ENCODE data around the gene RPS6KA5.

Gene RPS6KA5

GRCh38 chr14:91021991-91022621 is 38.3 kb downstream of the RPS6KA5 start:
- no peak for DNase-seq

- DNase-seq, result no peak
Measured at GRCh38 chr14:91021115-91021514, 39.3 kb downstream of the RPS6KA5 start.

GRCh38 chr14:91019673-91020072 is 40.8 kb downstream of the RPS6KA5 start:
- DNase-seq, result no peak

GRCh38 chr14:91018481-91018880 is 42.0 kb downstream of the RPS6KA5 start:
- no peak for DNase-seq

GRCh38 chr14:91016800-91017410 is 43.5 kb downstream of the RPS6KA5 start:
- DNase-seq, result no peak

- DNase-seq, result no peak
Measured at GRCh38 chr14:91015435-91015834, 45.0 kb downstream of the RPS6KA5 start.

GRCh38 chr14:91012045-91012444 is 48.4 kb downstream of the RPS6KA5 start:
- no peak for DNase-seq

GRCh38 chr14:91010153-91010533 is 50.3 kb downstream of the RPS6KA5 start:
- DNase-seq, result no peak

- DNase-seq, result no peak
Measured at GRCh38 chr14:91009501-91010152, 50.8 kb downstream of the RPS6KA5 start.

- DNase-seq, result no peak
Measured at GRCh38 chr14:91008759-91009409, 51.6 kb downstream of the RPS6KA5 start.

GRCh38 chr14:91005716-91006115 is 54.7 kb downstream of the RPS6KA5 start:
- DNase-seq, result no peak

- DNase-seq, result no peak
Measured at GRCh38 chr14:91004987-91005386, 55.5 kb downstream of the RPS6KA5 start.

- no peak for DNase-seq
Measured at GRCh38 chr14:90999299-90999698, 61.1 kb downstream of the RPS6KA5 start.

- DNase-seq, result no peak
Measured at GRCh38 chr14:90996967-90997366, 63.5 kb downstream of the RPS6KA5 start.

GRCh38 chr14:90995785-90996184 is 64.7 kb downstream of the RPS6KA5 start:
- no peak for DNase-seq

- no peak for DNase-seq
Measured at GRCh38 chr14:90993792-90994191, 66.6 kb downstream of the RPS6KA5 start.

- DNase-seq, result no peak
Measured at GRCh38 chr14:90991690-90992443, 68.6 kb downstream of the RPS6KA5 start.

- DNase-seq, result no peak
Measured at GRCh38 chr14:90990141-90990540, 70.3 kb downstream of the RPS6KA5 start.

- DNase-seq, result no peak
Measured at GRCh38 chr14:90987140-90987539, 73.3 kb downstream of the RPS6KA5 start.

GRCh38 chr14:90986510-90986909 is 73.9 kb downstream of the RPS6KA5 start:
- DNase-seq, result no peak

- DNase-seq, result no peak
Measured at GRCh38 chr14:90985601-90986242, 74.7 kb downstream of the RPS6KA5 start.

GRCh38 chr14:90983560-90983959 is 76.9 kb downstream of the RPS6KA5 start:
- no peak for DNase-seq

- DNase-seq, result no peak
Measured at GRCh38 chr14:90981636-90982035, 78.8 kb downstream of the RPS6KA5 start.
